NCI-H1092 (cell line): ENCODE results near the gene PACRG.
"Not testable (repeated sequence)": the region's sequence is repeated elsewhere in the genome, so short reads cannot be mapped to it uniquely, and the experiment has no call there.

Source experiments
- DNase-seq: peaks from one replicate; lab custom pipeline; 2025; lab: John Stamatoyannopoulos, UW

Gene PACRG

DNA sequence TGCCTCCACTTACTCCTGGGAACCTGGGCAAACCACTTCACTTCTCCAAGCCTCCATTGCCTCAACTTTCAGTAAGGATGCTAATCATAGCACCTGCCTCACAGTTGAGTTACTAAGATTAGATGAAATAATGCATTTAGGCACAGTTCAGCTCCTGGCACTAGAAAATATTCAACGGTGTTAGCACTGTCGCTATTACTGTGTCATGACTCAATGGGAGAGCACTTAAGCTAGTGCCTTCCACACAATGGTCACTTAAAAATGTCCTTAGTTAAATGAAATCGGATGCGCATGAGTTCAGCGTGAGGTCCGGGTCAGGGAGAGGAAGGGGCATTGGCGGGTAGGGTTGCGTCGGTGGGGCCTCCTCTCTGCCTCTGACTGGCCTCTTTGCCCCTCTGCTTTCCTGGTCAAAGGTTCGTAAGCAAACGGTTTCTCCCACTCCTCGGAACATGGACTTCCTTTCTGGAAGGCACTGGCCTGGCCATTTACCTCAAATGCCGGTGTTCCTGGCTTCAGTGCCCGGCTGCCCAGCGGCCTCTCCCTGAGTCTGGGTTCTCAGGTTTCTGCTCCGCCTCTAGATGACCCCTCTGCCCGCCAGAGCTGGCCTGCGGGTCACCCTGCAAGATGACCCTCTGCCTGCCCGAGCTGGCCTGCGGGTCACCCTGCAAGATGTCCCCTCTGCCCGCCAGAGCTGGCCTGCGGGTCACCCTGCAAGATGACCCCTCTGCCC lies 562.9 kb downstream of the PACRG start:
- DNase-seq, result no peak

DNA sequence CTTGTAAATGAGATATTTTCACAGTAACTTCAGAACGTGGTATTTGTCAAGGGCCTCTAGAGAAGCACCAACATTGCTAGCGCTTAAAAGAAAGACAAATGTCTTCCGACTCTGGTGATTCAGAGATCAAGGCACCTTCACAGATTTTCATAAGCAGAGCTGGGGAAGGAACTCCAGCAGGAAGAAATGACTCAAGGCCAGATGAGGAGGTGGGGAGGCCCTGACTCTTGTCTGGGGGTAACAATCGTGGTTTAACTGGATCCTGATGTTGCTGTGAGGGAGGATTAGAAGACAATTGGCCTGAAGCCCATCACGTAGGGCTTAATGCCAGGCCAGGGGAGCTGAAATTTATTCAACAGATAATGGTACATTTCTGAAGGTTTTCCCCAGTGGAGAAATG lies 563.8 kb downstream of the PACRG start:
- no peak for DNase-seq

DNA sequence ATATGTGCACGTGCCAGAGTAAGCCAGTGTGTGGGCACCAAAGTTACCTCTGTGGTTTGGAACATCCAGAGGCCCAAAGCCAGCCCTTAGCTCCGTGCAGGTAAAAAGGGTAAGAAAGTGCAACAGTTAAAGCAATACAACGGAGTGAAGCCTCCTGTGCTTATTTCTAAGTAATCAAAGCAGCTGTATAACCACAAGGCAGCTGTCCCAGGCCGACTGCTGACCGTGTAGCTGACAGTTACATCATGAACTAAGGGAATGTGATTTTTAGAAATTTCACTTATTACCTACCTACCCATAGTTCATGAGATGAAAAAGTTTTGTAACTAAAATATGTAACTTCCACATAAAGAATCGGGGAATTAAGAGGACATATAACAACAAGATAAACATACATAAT lies 565.5 kb downstream of the PACRG start:
- DNase-seq, result no peak

DNA sequence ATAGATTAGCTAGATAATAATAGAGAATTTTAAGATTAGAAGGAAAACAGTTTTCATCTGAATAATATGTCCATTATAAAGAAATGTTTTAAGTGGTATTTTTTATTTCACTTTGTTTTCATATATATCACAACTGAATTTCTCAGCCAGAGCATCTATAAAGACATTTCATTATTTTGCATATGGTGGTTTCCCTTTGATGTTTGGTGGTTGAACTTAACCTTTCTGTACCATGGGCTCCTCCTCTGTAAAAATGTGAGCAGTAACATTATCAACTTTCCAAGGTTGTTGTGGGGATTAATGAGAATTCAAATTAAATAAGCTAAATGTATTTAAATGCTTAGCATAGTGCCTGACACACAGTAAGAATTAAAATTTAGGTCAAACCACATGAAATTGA lies 567.0 kb downstream of the PACRG start:
- no peak for DNase-seq

- no peak for DNase-seq
Measured at GRCh38 chr6:163296835-163297519, 569.2 kb downstream of the PACRG start.

GRCh38 chr6:163298079-163298830 lies 570.5 kb downstream of the PACRG start:
- no peak for DNase-seq

DNA sequence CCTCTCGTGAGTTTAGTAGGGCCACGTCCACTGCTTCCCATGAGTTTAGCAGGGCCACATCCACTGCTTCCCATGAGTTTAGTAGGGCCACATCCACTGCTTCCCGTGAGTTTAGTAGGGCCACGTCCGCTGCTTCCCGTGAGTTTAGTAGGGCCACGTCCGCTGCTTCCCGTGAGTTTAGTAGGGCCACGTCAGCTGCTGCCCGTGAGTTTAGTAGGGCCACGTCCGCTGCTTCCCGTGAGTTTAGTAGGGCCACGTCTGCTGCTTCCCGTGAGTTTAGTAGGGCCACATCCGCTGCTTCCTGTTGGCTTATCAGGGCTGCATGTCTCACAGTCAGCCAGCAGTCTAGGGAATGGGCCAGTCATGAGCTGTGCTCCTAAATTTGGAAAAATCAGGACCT lies 573.1 kb downstream of the PACRG start:
- DNase-seq, result no peak

- no peak for DNase-seq
Measured at GRCh38 chr6:163301726-163302635, 574.2 kb downstream of the PACRG start.

GRCh38 chr6:163302747-163303146 lies 575.0 kb downstream of the PACRG start:
- no peak for DNase-seq

DNA sequence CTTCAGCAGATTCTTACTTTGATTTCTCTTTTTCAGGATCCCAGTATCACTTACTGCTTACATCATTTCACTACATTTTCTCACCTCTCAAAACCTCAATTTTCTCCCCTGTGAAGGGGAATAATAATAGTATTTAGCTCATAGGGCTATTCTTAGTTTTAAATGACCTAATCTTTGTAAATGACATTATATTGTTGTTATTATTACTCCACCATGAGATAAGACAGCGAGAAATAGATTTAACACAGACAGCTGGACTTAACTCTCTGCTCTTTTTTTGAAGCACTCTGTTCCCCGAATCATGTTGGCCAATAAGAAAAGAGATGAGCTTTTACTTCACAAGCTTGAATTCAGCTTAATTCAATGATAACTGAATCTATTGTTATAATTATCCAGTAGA lies 578.2 kb downstream of the PACRG start:
- no peak for DNase-seq

GRCh38 chr6:163308629-163309440 lies 581.1 kb downstream of the PACRG start:
- DNase-seq, result no peak

DNA sequence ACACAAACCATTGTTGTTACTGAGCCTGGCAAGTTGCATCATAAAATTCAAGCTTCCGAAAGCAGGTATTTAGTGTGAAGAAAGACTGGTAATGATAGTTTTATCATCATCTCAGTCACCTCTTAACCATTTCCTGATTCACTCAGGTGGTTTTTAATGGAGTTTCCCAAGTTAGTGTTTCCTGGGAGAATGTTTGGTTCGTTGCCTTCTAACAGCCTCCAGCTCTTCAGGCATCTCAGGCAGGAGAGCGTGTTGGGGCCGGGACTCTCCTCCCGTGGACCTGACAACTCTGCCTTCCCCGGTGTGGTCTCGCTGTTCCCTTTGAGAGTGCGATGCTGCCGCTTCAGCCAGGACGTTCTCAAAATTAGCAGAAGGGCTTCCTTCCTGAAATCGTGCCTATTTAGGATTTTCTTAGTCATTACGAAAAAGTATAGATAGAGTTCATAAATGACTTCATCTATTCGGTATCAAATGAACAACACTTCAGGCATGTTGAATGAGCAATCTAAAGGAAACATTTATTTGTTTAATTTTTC lies 581.8 kb downstream of the PACRG start:
- DNase-seq, result no peak

DNA sequence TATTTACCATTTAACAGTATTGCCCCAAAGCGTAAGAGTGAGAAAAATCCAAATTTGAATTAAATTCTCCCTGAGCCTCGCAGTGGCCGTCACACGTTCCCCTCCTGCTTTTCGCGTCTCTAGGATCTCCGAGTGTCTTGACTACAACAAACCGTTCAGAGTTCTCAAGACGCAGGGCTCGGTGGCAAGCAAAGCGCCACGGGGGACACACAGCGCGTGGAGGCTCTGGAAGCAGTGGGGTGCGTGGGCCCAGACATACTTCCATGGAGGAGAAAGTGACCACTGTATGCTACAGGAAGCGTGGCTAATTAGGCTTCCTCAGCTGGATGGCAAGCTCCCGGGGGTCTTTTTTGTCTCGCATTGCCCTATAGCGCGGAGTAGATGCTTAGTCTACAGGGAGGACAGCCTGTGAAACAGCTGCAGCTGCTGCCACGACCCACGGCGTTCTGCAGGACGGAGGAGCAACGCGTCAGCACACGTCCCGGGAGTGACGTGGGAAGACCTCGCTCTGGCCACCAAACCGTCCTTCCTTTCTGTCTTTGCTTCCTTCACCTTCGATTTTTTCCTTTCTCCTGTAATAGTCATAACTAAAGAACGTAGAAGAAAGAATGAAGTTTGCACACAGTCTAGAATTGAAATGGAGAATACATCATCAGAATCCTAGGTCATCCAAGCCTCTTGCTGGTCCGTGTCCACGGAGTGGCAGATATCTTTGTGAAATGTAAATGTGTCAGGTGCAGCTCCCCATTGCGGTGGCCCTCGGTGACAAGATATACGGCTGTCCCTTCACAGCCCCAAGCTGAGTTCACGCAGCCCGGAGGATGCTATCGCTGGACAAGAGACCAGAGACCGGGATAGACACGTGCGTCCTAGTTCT lies 582.6 kb downstream of the PACRG start:
- DNase-seq, result no peak

GRCh38 chr6:163310973-163311383 lies 583.2 kb downstream of the PACRG start:
- DNase-seq, result no peak

GRCh38 chr6:163311830-163312229 lies 584.1 kb downstream of the PACRG start:
- DNase-seq, result no peak

- DNase-seq, result no peak
Measured at GRCh38 chr6:163313566-163313965, 585.8 kb downstream of the PACRG start.

- DNase-seq, result no peak
Measured at GRCh38 chr6:163313981-163314380, 586.2 kb downstream of the PACRG start.

DNA sequence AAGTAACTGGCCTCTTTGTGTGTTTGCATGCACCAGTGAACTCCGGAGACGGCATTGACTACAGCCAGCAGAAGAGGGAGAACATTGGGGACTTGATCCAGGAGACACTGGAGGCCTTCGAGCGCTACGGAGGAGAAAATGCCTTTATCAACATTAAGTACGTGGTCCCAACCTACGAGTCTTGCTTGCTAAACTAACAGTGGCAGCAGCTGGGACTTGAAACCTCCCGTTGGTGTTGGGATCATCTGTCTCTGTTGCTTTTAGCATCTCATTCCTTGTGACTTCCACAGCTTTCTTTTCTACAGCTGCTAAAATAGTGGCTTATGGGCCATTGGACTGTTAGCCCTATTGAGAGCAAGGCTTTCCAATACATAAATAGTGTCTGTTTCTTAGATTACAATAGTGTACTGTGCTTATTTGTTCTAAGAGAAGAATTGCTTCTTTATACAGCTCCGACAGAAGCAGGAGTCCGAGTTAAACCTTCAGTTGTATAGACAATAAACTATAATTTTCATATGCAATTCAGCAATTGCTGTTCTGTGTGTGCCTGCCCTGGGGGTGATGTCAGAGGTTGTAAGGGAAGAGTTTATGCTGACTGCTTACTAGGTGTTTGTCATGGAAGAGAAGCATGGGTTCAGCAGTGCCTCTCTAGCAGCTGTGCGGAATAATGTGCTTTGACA lies 587.2 kb downstream of the PACRG start:
- DNase-seq, result no peak

DNA sequence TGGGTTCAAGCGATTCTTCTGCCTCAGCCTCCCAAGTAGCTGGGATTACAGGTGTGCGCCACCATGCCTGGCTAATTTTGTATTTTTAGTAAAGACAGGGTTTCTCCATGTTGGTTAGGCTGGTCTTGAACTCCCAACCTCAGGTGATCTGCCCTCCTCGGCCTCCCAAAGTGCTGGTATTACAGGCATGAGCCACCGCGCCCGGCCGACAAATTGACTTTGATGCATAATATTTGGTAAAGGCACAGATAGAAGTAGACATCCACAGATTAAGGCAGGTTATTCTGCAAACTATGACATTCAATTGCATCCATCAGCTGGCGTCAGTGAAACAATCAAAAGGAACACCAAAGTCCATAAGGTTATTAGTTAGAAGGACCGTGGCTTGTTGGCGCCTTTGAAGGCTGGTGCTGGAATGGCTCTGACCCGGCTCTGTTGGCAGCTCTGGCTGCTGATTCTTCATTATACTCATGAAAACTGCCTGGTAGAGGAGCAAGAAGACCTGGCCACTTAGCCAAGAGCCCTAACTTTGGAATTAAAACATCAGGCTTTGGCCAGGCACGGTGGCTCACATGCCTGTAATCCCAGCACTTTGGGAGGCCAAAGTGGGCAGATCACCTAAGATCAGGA lies 589.2 kb downstream of the PACRG start:
- not testable (repeated sequence) for DNase-seq
